Lower lobe of right lung (tissue), 2 donors: ENCODE data around the gene HADH. TPM values are rescaled to one million over a fixed set of nuclear protein-coding genes. Genes with fewer than 3 reads are reported as not detected.

Source experiments
- ATAC-seq, 2 donors: fragments of 200-7000 bp; cut with Tn5 transposase; one replicate each; pipeline ENCODE4 v1.9.1; 2020 to 2022; ENCODE audit warnings: mild to moderate bottlenecking in 2 of 2, moderate library complexity in 2 of 2
- DNase-seq: peaks from one replicate; pipeline ENCODE4 v3.0.0-alpha.2; 2020
- H3K27ac ChIP-seq: fragments of 200-600 bp; one replicate; pipeline ENCODE4 v1.8.0; 2022
- H3K27me3 ChIP-seq: fragments of 200-600 bp; one replicate; pipeline ENCODE4 v1.8.0; 2022; ENCODE audit warnings: low read depth
- H3K36me3 ChIP-seq: fragments of 200-600 bp; one replicate; pipeline ENCODE4 v1.8.0; 2022; ENCODE audit warnings: mild to moderate bottlenecking
- H3K4me1 ChIP-seq: fragments of 200-600 bp; one replicate; pipeline ENCODE4 v1.8.0; 2022
- H3K4me3 ChIP-seq: fragments of 200-600 bp; one replicate; pipeline ENCODE4 v1.8.0; 2022; ENCODE audit warnings: mild to moderate bottlenecking
- H3K9me3 ChIP-seq: fragments of 200-600 bp; one replicate; pipeline ENCODE4 v1.8.0; 2022
- CTCF ChIP-seq: fragments of 200-600 bp; IDR thresholded peaks from one replicate; pipeline ENCODE4 v1.8.0; 2022; ENCODE audit warnings: antibody characterized with exemption, mild to moderate bottlenecking
- intact Hi-C: fragments of 100-400 bp; cut with DNase I; formaldehyde crosslinking; loops from one replicate; pipeline ENCODE4 v1.11.0; 2022
- total RNA-seq: library from RNA; stranded (reverse); fragmentation: NEBNext Ultra II Directional; extraction: Animal tissue kit (Norgen Biotek cat#: 25700); gene quantifications from one replicate; pipeline ENCODE4 v1.2.1, GENCODE V29; 2021
- donor health status: DM: no; HTN: yes; CAD: no; lungs with severe emphysema.

HADH gene
- total RNA-seq, 1 donor from 2014 or later, result 48.2 TPM

GRCh38 chr4:108060686-108061321, 71.1 kb downstream of the HADH start:
- Histone ChIP-seq H3K9me3 (no peaks in the 10 kb centered on the region), H3K4me3 (no peak overlapping the region), H3K4me1 (no peaks in the 10 kb centered on the region), H3K36me3 (no peaks in the 10 kb centered on the region), H3K27me3 (no peaks in the 10 kb centered on the region), H3K27ac (no peak overlapping the region)
- intact Hi-C loops, result no loop called here
- no peak for TF ChIP-seq CTCF
- no peak for DNase-seq
- ATAC-seq, result no peak

GRCh38 chr4:108068442-108068841, 78.8 kb downstream of the HADH start:
- no peak overlapping the region for H3K4me3 ChIP-seq
- no peak overlapping the region for H3K27ac ChIP-seq
- no peak for DNase-seq
- no peaks in the 10 kb centered on the region for H3K27me3 ChIP-seq
- TF ChIP-seq CTCF, result no peak
- ATAC-seq, result no peak
- H3K9me3 ChIP-seq, result no peaks in the 10 kb centered on the region
- H3K36me3 ChIP-seq, result no peaks in the 10 kb centered on the region
- intact Hi-C loops, result no loop called here
- no peaks in the 10 kb centered on the region for H3K4me1 ChIP-seq

- H3K27me3 ChIP-seq, result no peaks in the 10 kb centered on the region
- TF ChIP-seq CTCF, result no peak
- no peaks in the 10 kb centered on the region for H3K36me3 ChIP-seq
- intact Hi-C loops, result no loop called here
- no peak overlapping the region for H3K4me3 ChIP-seq
- no peaks in the 10 kb centered on the region for H3K9me3 ChIP-seq
- no peaks in the 10 kb centered on the region for H3K4me1 ChIP-seq
- ATAC-seq (no peak), DNase-seq (no peak)
- H3K27ac ChIP-seq, result no peak overlapping the region
Measured at GRCh38 chr4:108070775-108071174, 81.1 kb downstream of the HADH start.

GRCh38 chr4:108072300-108072699, 82.6 kb downstream of the HADH start:
- DNase-seq (no peak), ATAC-seq (no peak)
- intact Hi-C loops, result no loop called here
- no peaks in the 10 kb centered on the region for H3K36me3 ChIP-seq
- no peaks in the 10 kb centered on the region for H3K27me3 ChIP-seq
- no peak overlapping the region for H3K27ac ChIP-seq
- no peaks in the 10 kb centered on the region for H3K4me1 ChIP-seq
- H3K4me3 ChIP-seq, result no peak overlapping the region
- no peak for TF ChIP-seq CTCF
- no peaks in the 10 kb centered on the region for H3K9me3 ChIP-seq

DNA sequence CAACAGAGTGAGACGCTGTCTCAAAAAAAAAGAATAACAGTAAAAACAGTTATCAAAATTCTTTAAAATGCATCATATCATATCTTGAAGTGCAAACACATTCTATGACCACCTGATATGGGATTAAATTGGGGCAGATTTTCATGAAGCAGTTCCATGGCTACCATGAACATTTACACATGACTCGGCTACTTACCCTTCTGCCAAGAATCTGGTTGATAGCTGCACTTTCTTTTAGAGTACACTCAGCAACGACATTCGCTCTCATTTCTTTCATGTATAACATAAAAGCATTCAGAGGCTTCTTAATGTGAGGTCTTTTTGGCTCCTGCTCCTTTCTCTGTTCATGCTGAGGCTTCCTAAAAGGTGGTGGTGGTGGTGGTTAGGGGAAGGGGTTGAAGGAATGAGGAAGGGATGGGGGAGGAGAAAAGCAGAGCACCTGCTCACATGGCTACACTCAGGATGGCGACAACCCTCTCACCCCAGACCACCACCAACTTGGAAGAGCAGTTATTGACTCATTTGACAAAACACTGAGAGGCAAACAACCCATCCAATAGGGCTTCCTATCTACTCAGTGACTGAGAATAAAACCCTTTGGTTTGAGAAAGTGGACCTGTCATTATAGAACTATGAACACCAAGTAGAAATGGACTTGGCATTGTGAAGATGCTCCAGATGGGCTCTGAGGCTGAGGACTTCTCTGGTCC, 88.5 kb downstream of the HADH start:
- no peak for ATAC-seq

More for the DNA sequence above, 88.5 kb downstream of the HADH start:
- Histone ChIP-seq H3K4me1 (no peaks in the 10 kb centered on the region), H3K36me3 (no peaks in the 10 kb centered on the region), H3K27me3 (no peaks in the 10 kb centered on the region), H3K9me3 (no peaks in the 10 kb centered on the region), H3K27ac (no peak overlapping the region), H3K4me3 (no peak overlapping the region)
- TF ChIP-seq CTCF, result no peak
- no peak for DNase-seq
- intact Hi-C loops, result no loop called here
